Activated CD8-positive, alpha-beta T cell treated with anti-CD3 and anti-CD28 coated beads for 36 hours (primary cell): ENCODE measurements around the gene GRK3. TPM values are rescaled to one million over a fixed set of nuclear protein-coding genes. Genes with fewer than 3 reads are reported as not detected.

Experiments
- ATAC-seq: fragments of 200-7000 bp; cut with Tn5 transposase; one replicate; pipeline ENCODE4 v1.10.0; 2021; ENCODE audit warnings: mild to moderate bottlenecking, moderate library complexity
- CTCF ChIA-PET: fragments of 350-600 bp; sonication (Branson Sonifier 250); formaldehyde crosslinking; loops from one replicate; lab custom pipeline; 2021; ENCODE audit warnings: antibody characterized with exemption; lab: Charles Lee
- POLR2A ChIA-PET: fragments of 350-600 bp; sonication (Branson Sonifier 250); formaldehyde crosslinking; loops from one replicate; lab custom pipeline; 2021; ENCODE audit warnings: antibody characterized with exemption; lab: Charles Lee
- DNase-seq: peaks from one replicate; pipeline ENCODE4 v3.0.0-alpha.2; 2020
- H3K27ac Mint-ChIP-seq: one replicate; pipeline ENCODE4 v1.8.0; 2021; ENCODE audit warnings: mild to moderate bottlenecking, mixed read lengths
- H3K27me3 Mint-ChIP-seq: one replicate; pipeline ENCODE4 v1.8.0; 2021; ENCODE audit warnings: mixed read lengths
- H3K36me3 Mint-ChIP-seq: one replicate; pipeline ENCODE4 v1.8.0; 2021; ENCODE audit warnings: low read depth, mixed read lengths
- H3K4me1 Mint-ChIP-seq: one replicate; pipeline ENCODE4 v1.8.0; 2021; ENCODE audit warnings: low read depth, mixed read lengths
- H3K4me3 Mint-ChIP-seq: one replicate; pipeline ENCODE4 v1.8.0; 2021; ENCODE audit warnings: mild to moderate bottlenecking, moderate library complexity, mixed read lengths
- H3K9me3 Mint-ChIP-seq: one replicate; pipeline ENCODE4 v1.8.0; 2021; ENCODE audit warnings: mixed read lengths
- CTCF ChIP-seq: fragments of 200-600 bp; IDR thresholded peaks from one replicate; pipeline ENCODE4 v1.8.0; 2022; ENCODE audit warnings: antibody characterized with exemption, mild to moderate bottlenecking
- intact Hi-C: fragments of 100-400 bp; cut with micrococcal nuclease; formaldehyde crosslinking; loops from one replicate; pipeline ENCODE4 v1.10.0; 2022
- total RNA-seq, 2 experiments: library from RNA; stranded (reverse); gene quantifications; one replicate each; pipeline ENCODE4 v1.2.3, GENCODE V29; 2021

The GRK3 gene
- total RNA-seq, 2 experiments from 2014 or later, result 26.3 to 26.7 TPM

DNA sequence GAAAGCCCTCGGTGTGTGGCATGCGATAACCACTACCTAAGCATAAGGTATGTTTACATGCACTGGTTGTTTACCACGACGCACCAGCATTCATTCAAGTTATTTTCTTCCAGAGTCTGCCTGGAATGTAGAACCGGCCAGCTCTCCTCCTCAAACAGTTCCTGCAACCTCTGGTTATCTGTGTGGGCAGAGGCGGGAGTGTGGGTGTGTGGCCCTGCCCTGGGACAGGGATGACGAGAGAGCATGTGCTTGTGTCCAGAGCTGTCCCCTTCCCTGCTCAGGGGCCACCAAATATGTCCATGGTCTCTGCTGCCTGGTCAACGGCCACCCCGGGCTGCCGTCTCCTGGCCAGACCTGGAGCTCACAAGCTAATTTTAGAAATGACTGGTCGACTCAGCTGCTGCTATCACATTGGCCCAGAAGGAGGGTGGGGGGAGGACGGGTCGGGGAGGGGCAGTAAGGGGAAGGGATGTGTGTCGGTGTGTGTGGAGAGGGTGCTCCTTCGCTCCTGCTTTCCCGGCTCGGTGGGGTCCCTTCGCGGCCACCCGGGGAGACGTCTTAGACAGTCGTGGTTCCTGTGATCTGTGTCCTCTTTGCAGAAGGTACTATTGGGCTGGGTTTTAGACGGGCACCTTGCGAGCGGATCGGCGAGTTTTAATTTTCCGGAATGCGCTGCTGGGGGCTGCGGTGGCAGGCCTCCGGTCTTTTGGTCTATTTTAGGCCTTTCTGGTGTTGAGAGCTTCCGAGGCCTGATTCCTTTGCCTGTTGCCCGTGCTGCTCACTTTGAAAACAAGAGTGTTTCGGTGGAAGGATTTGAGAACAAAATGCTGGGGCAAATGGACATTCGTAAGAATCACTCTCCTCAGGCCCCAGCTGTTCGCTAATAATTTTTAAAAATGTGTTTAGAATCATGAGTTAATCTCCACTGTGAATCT lies 177.5 kb downstream of the GRK3 start, which contains the start of gene MYO18B:
MYO18B (plus strand) TSS at position 497 of the 935 bp plus-strand sequence. CDS start 18,905 bp downstream, outside the sequence.
- Mint-ChIP-seq H3K36me3 (peaks cover 2% of the 10 kb centered on the region), H3K4me3 (no peak within 1 kb of the TSS), H3K27ac (peak within 1 kb of the TSS; percentile 55), H3K27me3 (no peaks in the 10 kb centered on the region), H3K4me1 (peaks cover 33% of the 10 kb centered on the region), H3K9me3 (no peaks in the 10 kb centered on the region)
- CTCF ChIA-PET, result interaction anchor here (0.6 kb wide), 1 partner anchor 688 kb away, joined by 3 read pairs; no protein-coding TSS in a partner anchor
- DNase-seq, result no peak
- intact Hi-C loops, result no loop called here
- no peak for TF ChIP-seq CTCF
- POLR2A ChIA-PET, result no interaction called here
- ATAC-seq, result no peak

DNA sequence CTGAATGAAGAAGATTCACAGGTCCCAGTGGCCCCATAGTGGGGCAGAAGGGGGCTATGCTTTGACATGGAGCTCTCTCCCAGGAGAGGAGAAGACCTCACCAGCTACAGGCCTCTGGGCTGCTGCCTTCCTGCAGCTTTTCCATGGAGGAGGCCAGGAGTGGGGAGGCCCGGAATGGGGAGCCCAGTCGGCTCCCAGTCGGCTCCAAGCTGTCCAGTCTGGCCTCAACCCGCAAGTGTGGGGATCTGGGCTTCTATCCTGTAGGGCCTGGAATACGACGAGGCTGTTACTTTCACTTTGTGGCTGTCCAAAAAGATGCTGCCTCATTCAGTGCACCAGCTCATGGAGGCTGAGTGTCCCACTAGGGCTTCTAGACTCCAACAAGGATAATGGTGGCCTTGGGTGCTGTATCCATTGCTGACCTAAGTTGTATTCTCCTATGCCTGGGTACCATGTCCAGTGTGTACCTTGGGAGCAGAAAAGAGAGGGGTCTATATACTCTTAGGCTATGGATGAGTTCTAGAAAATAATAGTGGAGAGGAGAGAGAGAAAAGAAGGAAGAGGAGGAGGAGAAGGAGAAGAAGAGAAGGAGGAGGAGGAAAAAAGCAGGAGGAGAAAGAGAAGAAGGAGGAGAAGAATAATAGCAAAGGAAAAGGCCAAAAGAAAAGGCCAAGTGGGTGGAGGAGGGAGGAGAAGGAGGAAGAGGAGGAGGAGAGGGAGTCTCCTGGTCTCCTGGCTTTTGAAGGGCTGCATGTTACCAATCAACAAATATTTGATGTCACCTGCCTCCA lies 178.6 kb downstream of the GRK3 start:
- ChIA-PET CTCF (interaction anchor here (0.5 to 0.6 kb wide), 2 partner anchors 16 to 689 kb away, joined by 3 read pairs; no protein-coding TSS in a partner anchor), POLR2A (no interaction called here)
- peaks cover 27% of the 10 kb centered on the region for H3K4me1 Mint-ChIP-seq
- peak overlapping the region; percentile 2 for H3K27ac Mint-ChIP-seq
- TF ChIP-seq CTCF, result no peak
- DNase-seq, result no peak
- no peak for ATAC-seq
- intact Hi-C loops, result no loop called here
- no peaks in the 10 kb centered on the region for H3K9me3 Mint-ChIP-seq
- no peaks in the 10 kb centered on the region for H3K27me3 Mint-ChIP-seq
- peaks cover 2% of the 10 kb centered on the region for H3K36me3 Mint-ChIP-seq
- H3K4me3 Mint-ChIP-seq, result no peak overlapping the region

- no peaks in the 10 kb centered on the region for H3K27me3 Mint-ChIP-seq
- H3K27ac Mint-ChIP-seq, result peak overlapping the region; percentile 30
- H3K4me3 Mint-ChIP-seq, result no peak overlapping the region
- no peak for TF ChIP-seq CTCF
- intact Hi-C loops, result no loop called here
- ChIA-PET POLR2A (interaction anchor here (0.5 to 1.3 kb wide), 2 partner anchors 8 to 1977 kb away, joined by 3 to 8 read pairs; partner anchors contain the start of gene CHCHD10), CTCF (interaction anchor here (1.4 kb wide), 1 partner anchor 28 kb away, joined by 5 read pairs; no protein-coding TSS in a partner anchor)
- no peaks in the 10 kb centered on the region for H3K9me3 Mint-ChIP-seq
- ATAC-seq, result no peak
- no peak for DNase-seq
- H3K4me1 Mint-ChIP-seq, result peaks cover 34% of the 10 kb centered on the region
- H3K36me3 Mint-ChIP-seq, result no peaks in the 10 kb centered on the region
Observed at GRCh38 chr22:25744694-25745093, 180.2 kb downstream of the GRK3 start.

- ATAC-seq, result no peak
- Mint-ChIP-seq H3K27me3 (no peaks in the 10 kb centered on the region), H3K36me3 (no peaks in the 10 kb centered on the region), H3K9me3 (no peaks in the 10 kb centered on the region), H3K27ac (peak overlapping the region; percentile 88), H3K4me3 (no peak overlapping the region), H3K4me1 (peaks cover 41% of the 10 kb centered on the region)
- POLR2A ChIA-PET, result interaction anchor here (1.3 kb wide), 1 partner anchor 9 kb away, joined by 8 read pairs; no protein-coding TSS in a partner anchor
- intact Hi-C loops, result no loop called here
- TF ChIP-seq CTCF, result no peak
- peak; percentile 51 for DNase-seq
- CTCF ChIA-PET, result interaction anchor here (1.4 kb wide), 1 partner anchor 28 kb away, joined by 5 read pairs; no protein-coding TSS in a partner anchor
Observed at GRCh38 chr22:25745341-25746011, 181.0 kb downstream of the GRK3 start.
